ENCODE data around the gene AQP2. TPM values are rescaled to one million over a fixed set of nuclear protein-coding genes. Genes with fewer than 3 reads are reported as not detected.

AQP2 gene
- total and polyA plus RNA-seq, 2 of the 4 experiments (the other 2 are of a cell fraction): not detected

GRCh38 chr12:49954863-49955830 is 4.6 kb downstream of the AQP2 start (continued):
- TF ChIP-seq SMC3 (IDR thresholded peaks at IDR 0.05; ENCODE audit: low read depth, low read length) (no peak), MXI1 (IDR thresholded peaks at IDR 0.05; ENCODE audit: borderline replicate concordance, low read depth, low read length) (no peak), CTCF (conservative IDR thresholded peaks at IDR 0.05; ENCODE audit: low read depth, low read length) (no peak), MAFK (IDR thresholded peaks at IDR 0.05; ENCODE audit: low read depth, low read length) (no peak)

All from IMR-90 (cell line).